Measurements from ENCODE around the gene RPTOR.

The RPTOR gene

DNA sequence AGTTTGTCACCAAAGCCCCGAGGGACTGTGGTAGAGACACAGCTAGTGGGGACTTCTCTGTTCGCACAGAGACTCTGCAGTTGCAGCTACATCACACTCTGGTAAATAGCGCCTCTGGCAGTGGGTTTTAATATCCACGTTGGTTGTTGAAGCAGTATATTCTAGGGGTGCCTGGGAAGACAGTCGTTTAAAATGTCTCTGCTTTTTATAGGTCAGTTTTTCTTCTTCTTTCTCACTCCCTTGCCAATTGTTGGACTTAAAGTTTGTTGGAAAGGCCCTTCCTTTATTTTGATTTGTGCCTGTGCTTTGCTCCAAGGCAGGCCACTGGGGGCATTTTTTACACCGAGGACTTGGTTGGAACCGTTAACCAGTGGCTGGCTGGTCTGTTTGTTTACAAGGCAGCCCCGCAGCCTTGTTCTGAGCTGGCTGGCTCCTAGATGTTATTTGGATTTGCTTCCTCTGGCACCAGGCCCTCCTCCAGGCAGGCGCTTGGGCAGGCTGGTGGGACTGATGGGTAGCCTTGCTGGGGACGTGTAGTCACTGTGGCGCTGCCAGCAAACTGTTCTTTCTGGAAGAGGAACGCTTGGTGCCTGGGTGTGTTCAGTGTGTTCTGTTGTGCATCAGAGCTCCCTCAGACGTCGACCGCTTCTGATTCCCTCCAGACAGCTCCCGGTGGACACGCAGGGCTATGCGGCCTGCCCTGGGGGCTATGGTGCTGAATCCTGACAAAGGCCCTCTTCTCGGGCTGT, 228.8 kb downstream of the RPTOR start:
- peak; percentile 28 to 39 for DNase-seq

- no peak for DNase-seq
These were observed 229.5 kb downstream of the RPTOR start for GRCh38 chr17:80774146-80774545.

GRCh38 chr17:80774643-80775281, 230.1 kb downstream of the RPTOR start:
- peak; percentile 95 to 98 for DNase-seq

DNA sequence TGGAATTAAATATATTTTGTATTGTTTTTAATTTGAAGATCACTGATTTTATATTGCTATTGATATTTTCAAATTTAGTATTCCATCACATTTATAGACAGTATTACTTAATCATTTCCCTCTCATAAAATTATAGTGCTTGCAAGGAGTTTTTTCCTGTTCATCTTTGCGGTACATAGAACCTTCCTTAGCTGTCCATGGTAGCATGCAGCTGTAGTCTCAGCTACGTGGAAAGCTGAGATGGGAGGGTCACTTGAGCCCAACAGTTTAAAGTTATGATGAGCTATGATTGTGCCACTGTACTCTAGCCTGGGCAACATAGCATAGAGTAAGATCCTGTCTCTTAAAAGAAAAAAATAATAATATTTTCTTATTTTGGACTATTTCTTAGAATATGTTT, 231.2 kb downstream of the RPTOR start:
- DNase-seq: no peak

GRCh38 chr17:80777274-80777673, 232.6 kb downstream of the RPTOR start:
- DNase-seq: no peak

- DNase-seq: no peak
These were observed 234.1 kb downstream of the RPTOR start for GRCh38 chr17:80778716-80779115.

DNA sequence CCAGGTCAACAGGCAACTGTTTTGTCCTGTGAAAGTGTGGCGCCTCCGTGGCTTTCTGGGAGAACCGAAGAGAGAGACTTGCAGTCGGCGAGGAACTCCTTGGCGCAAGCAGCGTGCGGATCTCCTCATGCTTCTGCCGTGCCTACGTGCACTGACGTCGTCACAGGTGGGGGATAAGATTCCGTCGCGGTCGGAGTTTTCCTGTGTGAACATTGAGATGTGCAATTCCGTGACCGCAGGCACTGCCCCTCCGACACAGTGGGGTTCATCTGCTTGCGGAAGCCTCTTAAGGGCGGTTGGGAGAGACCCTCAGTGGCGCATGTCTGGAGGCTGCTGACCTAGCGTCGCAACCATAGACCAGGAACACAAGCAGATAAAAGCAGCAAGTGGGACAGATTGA, 234.7 kb downstream of the RPTOR start:
- no peak for DNase-seq

DNA sequence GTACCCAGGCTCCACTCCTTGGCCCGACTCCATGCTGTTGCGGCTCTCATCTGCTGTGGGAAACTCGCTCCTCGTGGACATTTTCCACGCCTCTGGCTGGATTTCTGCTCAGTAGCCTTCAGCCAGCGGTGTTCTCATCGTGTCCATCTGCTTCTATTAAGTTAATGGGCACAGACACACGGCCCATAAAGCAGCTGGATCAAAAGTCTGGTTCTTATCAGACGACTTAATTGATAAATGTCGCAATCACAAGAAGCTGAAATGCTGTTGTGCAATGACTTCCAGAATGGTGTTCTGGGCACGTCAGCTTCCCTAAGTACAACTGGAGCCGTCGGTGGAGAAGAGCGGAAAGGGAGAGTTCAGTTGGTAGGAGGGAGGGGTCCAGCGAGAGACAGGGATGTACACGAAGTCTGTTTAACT, 235.3 kb downstream of the RPTOR start:
- DNase-seq: peak in 1 of 2 experiments; percentile 95

- DNase-seq: peak in 1 of 2 experiments; percentile 91
These were observed 236.0 kb downstream of the RPTOR start for GRCh38 chr17:80780381-80781198.

DNA sequence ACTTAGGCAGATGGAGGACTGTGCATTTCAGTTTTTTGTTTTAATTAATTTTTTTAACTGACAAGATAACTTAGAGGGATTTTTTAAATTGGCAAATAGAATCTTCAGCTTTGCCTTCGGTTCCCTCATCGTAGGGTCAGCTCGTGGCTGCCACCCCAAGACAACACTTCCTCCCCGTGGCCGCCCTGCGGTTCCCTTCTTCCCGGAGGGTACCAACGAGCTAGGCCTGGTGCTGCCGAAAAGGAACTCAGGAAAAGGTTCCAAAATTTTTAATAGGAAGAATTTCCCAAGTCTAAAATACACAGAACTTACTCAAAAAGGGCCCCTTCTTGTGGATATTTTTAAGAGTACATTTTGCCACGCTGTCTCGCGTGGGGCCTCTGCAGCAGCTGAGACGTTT, 236.6 kb downstream of the RPTOR start:
- DNase-seq: peak; percentile 76 to 80

GRCh38 chr17:80781807-80782277, 237.2 kb downstream of the RPTOR start:
- no peak for DNase-seq

GRCh38 chr17:80782536-80783427, 238.1 kb downstream of the RPTOR start:
- DNase-seq: peak; percentile 42 to 57

DNA sequence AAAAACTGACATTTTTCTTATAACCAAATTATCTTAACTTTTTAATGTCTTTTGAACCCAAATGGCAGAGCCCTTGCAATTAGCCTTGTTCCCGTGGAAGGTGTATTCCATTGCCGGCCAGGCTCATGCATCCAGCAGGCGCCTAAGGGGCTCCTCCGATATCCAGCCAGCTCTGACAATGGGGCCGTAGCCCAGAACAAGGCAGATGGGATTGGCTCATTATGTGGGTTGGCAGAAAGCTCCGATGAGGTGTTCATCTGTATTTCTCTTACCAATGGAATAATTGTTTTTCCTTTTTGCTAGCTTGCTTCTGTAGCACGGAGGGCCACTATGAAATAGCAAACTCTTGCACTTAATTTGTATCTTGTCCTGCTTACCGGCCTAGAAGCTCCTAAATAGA, 238.8 kb downstream of the RPTOR start:
- no peak for DNase-seq

GRCh38 chr17:80783971-80784370, 239.3 kb downstream of the RPTOR start:
- DNase-seq: no peak

DNA sequence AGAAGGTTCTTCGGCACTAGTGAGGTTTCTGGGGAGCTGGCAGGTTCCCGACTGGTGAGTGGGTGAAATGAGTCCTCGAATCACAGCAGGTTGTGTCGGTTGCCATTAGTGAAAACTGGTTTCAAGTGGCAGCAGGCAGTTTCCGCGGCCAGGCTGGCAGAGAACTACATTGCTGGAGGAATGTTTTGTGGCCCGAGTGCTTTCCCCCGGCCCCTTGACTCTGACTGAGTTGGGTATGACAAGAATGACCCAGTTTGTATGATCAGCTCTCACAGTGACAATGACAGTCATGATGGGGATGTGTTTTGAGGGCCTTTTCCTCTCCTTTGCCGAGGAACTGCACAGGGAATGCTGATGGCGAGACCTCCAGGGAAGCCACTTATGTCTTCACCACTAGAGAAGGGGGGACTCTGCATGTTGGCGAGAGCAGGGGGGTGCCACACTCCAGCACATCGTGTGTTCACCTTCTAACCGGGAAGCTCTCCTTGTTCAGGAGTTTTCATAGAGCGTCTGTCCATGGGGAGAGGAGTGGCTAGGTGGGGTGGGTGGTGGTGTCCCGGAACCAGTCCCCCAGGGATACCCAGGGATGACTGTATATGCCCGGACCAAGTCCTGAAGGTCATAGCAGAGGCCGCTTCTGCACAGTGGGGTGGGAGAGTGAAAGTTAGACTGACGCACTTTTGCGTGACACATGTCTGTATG, 241.0 kb downstream of the RPTOR start:
- no peak for DNase-seq

GRCh38 chr17:80786470-80786869, 241.8 kb downstream of the RPTOR start:
- no peak for DNase-seq

DNA sequence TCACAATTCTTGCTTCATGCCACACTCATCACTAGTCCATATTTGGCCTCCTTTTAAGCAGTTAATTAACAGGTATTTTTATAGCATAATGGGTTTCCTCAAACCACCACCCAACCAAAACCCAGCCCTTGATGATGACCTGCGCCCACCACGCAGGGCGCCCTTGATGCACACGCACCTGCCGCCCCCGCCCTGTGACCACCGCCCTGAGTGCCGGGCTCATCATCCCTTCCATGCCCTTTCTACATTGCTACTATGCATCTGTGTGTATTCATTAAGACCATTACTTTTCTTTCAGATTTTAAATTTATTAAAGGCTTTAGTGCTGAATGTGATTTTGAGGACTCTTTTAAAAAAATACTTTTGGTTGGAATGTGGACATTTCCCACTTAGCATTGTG, 242.2 kb downstream of the RPTOR start:
- no peak for DNase-seq

DNA sequence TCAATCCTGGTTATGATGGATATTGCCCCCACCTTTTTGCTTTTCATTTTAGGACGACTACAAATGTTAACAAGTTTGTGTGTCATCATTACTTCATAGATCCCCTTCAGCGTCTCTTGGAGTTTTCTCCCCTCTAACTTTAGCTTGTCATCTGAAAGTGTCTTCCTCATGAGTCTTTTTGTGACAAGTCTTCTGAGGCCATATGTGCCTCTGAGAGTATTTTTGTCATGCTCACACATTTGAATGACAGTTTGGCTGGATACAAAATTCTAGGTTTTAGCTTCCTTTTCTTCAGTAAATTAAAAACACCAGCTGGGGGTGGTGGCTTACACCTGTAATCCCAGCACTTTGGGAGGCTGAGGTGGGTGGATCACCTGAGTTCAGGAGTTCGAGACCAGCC, 243.2 kb downstream of the RPTOR start:
- DNase-seq: no peak

- no peak for DNase-seq
These were observed 244.8 kb downstream of the RPTOR start for GRCh38 chr17:80789356-80789902.

GRCh38 chr17:80790021-80790765, 245.6 kb downstream of the RPTOR start:
- no peak for DNase-seq

All from Kasumi-1 (cell line).